Activated T-cell treated with anti-CD3 and anti-CD28 coated beads, Interleukin-2, amount 50 U/mL, for 24 hours (primary cell): Measurements from ENCODE around the gene ZNF407.

Experiments used
- DNase-seq: peaks from one replicate; pipeline ENCODE4 v3.0.0-alpha.2; 2020
- H3K27ac Mint-ChIP-seq: 2 replicates; pipeline ENCODE4 v1.8.0; 2020; ENCODE audit warnings: mild to moderate bottlenecking, mixed read lengths
- H3K27me3 Mint-ChIP-seq: 2 replicates; pipeline ENCODE4 v1.8.0; 2020; ENCODE audit warnings: mixed read lengths
- H3K36me3 Mint-ChIP-seq: 2 replicates; pipeline ENCODE4 v1.8.0; 2020; ENCODE audit warnings: low read depth, mixed read lengths
- H3K4me1 Mint-ChIP-seq: 2 replicates; pipeline ENCODE4 v1.8.0; 2020; ENCODE audit warnings: low read depth, mixed read lengths
- H3K4me3 Mint-ChIP-seq: 2 replicates; pipeline ENCODE4 v1.8.0; 2020; ENCODE audit warnings: mild to moderate bottlenecking, moderate library complexity, mixed read lengths
- H3K9me3 Mint-ChIP-seq: 2 replicates; pipeline ENCODE4 v1.8.0; 2020; ENCODE audit warnings: mixed read lengths

ZNF407 gene

DNA sequence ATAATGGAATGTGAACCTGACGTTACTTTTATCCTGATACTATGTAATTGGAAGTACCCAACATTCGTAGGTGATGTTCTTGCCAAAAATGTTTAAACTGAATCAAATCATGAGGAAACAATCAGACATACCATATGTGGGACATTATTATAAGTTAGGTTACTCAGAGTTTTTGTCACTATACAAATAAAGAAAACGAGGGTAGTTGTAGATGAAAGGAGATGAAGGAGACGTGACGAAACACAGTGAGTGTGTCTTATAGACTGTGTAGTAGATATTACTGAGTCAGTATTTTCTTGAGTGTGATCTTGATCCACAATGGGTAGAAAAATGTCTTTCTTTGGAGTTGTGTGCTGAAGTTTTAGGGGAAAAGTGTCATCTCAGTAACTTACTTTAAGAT is 176.8 kb downstream of the ZNF407 start:
- H3K4me3 Mint-ChIP-seq: no peak overlapping the region
- peaks cover 2% of the 10 kb centered on the region for H3K4me1 Mint-ChIP-seq
- no peak overlapping the region for H3K27ac Mint-ChIP-seq
- DNase-seq: no peak
- no peaks in the 10 kb centered on the region for H3K27me3 Mint-ChIP-seq
- peaks cover 9% of the 10 kb centered on the region for H3K36me3 Mint-ChIP-seq
- no peaks in the 10 kb centered on the region for H3K9me3 Mint-ChIP-seq

GRCh38 chr18:74775239-74775638 is 177.6 kb downstream of the ZNF407 start:
- no peaks in the 10 kb centered on the region for H3K9me3 Mint-ChIP-seq
- H3K4me3 Mint-ChIP-seq: no peak overlapping the region
- H3K27ac Mint-ChIP-seq: no peak overlapping the region
- no peaks in the 10 kb centered on the region for H3K27me3 Mint-ChIP-seq
- DNase-seq: no peak
- peaks cover 2% of the 10 kb centered on the region for H3K4me1 Mint-ChIP-seq
- H3K36me3 Mint-ChIP-seq: peaks cover 9% of the 10 kb centered on the region

- peaks cover 2% of the 10 kb centered on the region for H3K4me1 Mint-ChIP-seq
- H3K36me3 Mint-ChIP-seq: peaks cover 18% of the 10 kb centered on the region
- no peaks in the 10 kb centered on the region for H3K9me3 Mint-ChIP-seq
- no peak overlapping the region for H3K27ac Mint-ChIP-seq
- no peak overlapping the region for H3K4me3 Mint-ChIP-seq
- no peak for DNase-seq
- no peaks in the 10 kb centered on the region for H3K27me3 Mint-ChIP-seq
Observed at GRCh38 chr18:74778191-74778847, 180.6 kb downstream of the ZNF407 start.

- H3K27ac Mint-ChIP-seq: no peak overlapping the region
- H3K27me3 Mint-ChIP-seq: no peaks in the 10 kb centered on the region
- H3K36me3 Mint-ChIP-seq: peaks cover 50% of the 10 kb centered on the region
- H3K4me3 Mint-ChIP-seq: no peak overlapping the region
- no peak for DNase-seq
- no peaks in the 10 kb centered on the region for H3K9me3 Mint-ChIP-seq
- H3K4me1 Mint-ChIP-seq: no peaks in the 10 kb centered on the region
Observed at GRCh38 chr18:74784752-74785151, 187.1 kb downstream of the ZNF407 start.

DNA sequence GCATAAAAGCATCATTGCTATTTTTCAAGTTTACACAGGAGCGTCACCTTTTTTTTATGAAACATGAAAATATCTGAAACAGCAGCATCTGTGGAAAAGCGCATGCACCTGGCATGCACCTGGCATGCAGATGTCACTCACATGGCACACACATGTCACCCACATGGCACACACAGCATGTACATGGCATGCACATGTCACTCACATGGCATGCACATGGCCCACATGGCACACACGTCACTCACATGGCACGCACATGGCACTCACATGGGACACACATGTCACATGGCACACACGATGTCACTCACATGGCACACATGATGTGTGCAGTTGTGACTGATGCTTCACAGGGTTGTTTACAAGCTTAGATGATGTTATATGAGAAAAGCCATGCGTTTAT is 188.0 kb downstream of the ZNF407 start:
- no peak for DNase-seq
- Mint-ChIP-seq H3K27ac (no peak overlapping the region), H3K4me3 (no peak overlapping the region), H3K9me3 (no peaks in the 10 kb centered on the region), H3K36me3 (peaks cover 51% of the 10 kb centered on the region), H3K4me1 (no peaks in the 10 kb centered on the region), H3K27me3 (no peaks in the 10 kb centered on the region)

- H3K27ac Mint-ChIP-seq: no peak overlapping the region
- no peak overlapping the region for H3K4me3 Mint-ChIP-seq
- no peak for DNase-seq
- H3K27me3 Mint-ChIP-seq: no peaks in the 10 kb centered on the region
- H3K9me3 Mint-ChIP-seq: no peaks in the 10 kb centered on the region
- H3K36me3 Mint-ChIP-seq: peaks cover 52% of the 10 kb centered on the region
- H3K4me1 Mint-ChIP-seq: no peaks in the 10 kb centered on the region
Observed at GRCh38 chr18:74788657-74789056, 191.0 kb downstream of the ZNF407 start.

GRCh38 chr18:74789078-74789477 is 191.4 kb downstream of the ZNF407 start:
- H3K36me3 Mint-ChIP-seq: peaks cover 55% of the 10 kb centered on the region

DNA sequence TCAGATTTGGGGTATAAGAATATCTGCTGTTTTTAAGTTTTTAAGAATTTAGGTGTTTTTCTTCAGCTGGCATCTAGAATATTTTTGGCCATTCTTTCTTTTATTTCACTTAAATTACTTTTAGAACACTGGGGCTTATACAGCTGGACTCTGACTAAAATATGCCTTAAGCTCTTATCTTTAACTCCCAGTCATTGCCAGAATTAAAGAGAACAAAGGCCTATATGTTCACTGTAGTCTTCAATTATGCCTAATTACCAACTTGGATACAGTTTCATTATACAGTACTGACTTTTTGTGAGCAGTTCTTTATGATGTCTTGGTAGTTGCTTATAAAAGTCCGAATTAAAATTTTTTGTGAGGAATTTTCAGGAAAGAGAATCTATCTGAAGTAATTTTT is 192.8 kb downstream of the ZNF407 start:
- Mint-ChIP-seq H3K27me3 (no peaks in the 10 kb centered on the region), H3K4me3 (no peak overlapping the region)
- DNase-seq: no peak

More at GRCh38 chr18:74789078-74789477, 191.4 kb downstream of the ZNF407 start:
- H3K27ac Mint-ChIP-seq: no peak overlapping the region
- no peak for DNase-seq
- H3K9me3 Mint-ChIP-seq: no peaks in the 10 kb centered on the region
- no peak overlapping the region for H3K4me3 Mint-ChIP-seq
- H3K4me1 Mint-ChIP-seq: no peaks in the 10 kb centered on the region
- no peaks in the 10 kb centered on the region for H3K27me3 Mint-ChIP-seq

DNA sequence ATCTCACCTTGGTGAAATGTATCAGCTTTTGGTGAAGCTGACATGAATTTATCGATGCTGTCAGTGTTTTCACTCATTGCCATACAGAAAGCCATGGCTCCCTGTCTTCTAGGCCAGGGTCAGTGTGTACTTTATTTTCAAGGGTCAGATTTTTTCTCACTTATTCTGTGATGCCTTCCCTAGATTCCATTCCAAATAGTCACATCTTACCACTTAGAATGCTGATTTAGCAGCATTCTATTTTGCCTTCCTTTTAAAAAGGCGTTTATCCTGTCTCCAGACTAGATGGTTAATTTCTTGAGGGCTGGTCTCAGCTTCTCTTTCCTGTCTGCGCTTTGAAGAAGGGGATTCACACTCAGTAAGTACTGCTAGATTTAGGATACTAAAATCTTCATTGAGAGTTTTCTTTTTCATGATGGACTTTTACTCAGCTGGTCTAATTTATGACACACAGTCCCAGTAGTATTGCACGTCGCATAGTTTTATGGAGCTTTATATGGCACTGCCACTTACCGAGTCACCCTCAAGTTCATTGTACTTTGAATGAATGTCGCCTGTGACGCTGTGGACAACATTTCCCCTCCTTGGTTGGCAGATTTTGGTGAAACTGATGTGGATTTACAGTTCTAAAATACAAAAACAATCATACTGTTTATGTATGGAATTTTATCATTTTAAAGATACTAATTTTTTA is 194.0 kb downstream of the ZNF407 start:
- no peaks in the 10 kb centered on the region for H3K27me3 Mint-ChIP-seq
- peaks cover 2% of the 10 kb centered on the region for H3K4me1 Mint-ChIP-seq
- H3K4me3 Mint-ChIP-seq: no peak overlapping the region
- peaks cover 38% of the 10 kb centered on the region for H3K36me3 Mint-ChIP-seq
- H3K9me3 Mint-ChIP-seq: no peaks in the 10 kb centered on the region
- DNase-seq: no peak
- no peak overlapping the region for H3K27ac Mint-ChIP-seq

More for the DNA sequence above, 192.8 kb downstream of the ZNF407 start:
- peaks cover 50% of the 10 kb centered on the region for H3K36me3 Mint-ChIP-seq
- no peak overlapping the region for H3K27ac Mint-ChIP-seq
- no peaks in the 10 kb centered on the region for H3K9me3 Mint-ChIP-seq
- no peaks in the 10 kb centered on the region for H3K4me1 Mint-ChIP-seq

GRCh38 chr18:74793746-74794145 is 196.1 kb downstream of the ZNF407 start:
- H3K27ac Mint-ChIP-seq: no peak overlapping the region
- no peaks in the 10 kb centered on the region for H3K27me3 Mint-ChIP-seq
- peaks cover 27% of the 10 kb centered on the region for H3K36me3 Mint-ChIP-seq
- H3K9me3 Mint-ChIP-seq: no peaks in the 10 kb centered on the region
- no peak overlapping the region for H3K4me3 Mint-ChIP-seq
- DNase-seq: no peak
- H3K4me1 Mint-ChIP-seq: peaks cover 22% of the 10 kb centered on the region

GRCh38 chr18:74795751-74796150 is 198.1 kb downstream of the ZNF407 start:
- H3K4me3 Mint-ChIP-seq: no peak overlapping the region

GRCh38 chr18:74796211-74796610 is 198.5 kb downstream of the ZNF407 start:
- Mint-ChIP-seq H3K4me3 (no peak overlapping the region), H3K9me3 (no peaks in the 10 kb centered on the region), H3K4me1 (peaks cover 22% of the 10 kb centered on the region), H3K27me3 (no peaks in the 10 kb centered on the region), H3K36me3 (peaks cover 17% of the 10 kb centered on the region), H3K27ac (no peak overlapping the region)
- no peak for DNase-seq

More at GRCh38 chr18:74795751-74796150, 198.1 kb downstream of the ZNF407 start:
- H3K27ac Mint-ChIP-seq: no peak overlapping the region
- peaks cover 19% of the 10 kb centered on the region for H3K36me3 Mint-ChIP-seq
- H3K4me1 Mint-ChIP-seq: peaks cover 22% of the 10 kb centered on the region
- no peak for DNase-seq
- H3K9me3 Mint-ChIP-seq: no peaks in the 10 kb centered on the region
- no peaks in the 10 kb centered on the region for H3K27me3 Mint-ChIP-seq

DNA sequence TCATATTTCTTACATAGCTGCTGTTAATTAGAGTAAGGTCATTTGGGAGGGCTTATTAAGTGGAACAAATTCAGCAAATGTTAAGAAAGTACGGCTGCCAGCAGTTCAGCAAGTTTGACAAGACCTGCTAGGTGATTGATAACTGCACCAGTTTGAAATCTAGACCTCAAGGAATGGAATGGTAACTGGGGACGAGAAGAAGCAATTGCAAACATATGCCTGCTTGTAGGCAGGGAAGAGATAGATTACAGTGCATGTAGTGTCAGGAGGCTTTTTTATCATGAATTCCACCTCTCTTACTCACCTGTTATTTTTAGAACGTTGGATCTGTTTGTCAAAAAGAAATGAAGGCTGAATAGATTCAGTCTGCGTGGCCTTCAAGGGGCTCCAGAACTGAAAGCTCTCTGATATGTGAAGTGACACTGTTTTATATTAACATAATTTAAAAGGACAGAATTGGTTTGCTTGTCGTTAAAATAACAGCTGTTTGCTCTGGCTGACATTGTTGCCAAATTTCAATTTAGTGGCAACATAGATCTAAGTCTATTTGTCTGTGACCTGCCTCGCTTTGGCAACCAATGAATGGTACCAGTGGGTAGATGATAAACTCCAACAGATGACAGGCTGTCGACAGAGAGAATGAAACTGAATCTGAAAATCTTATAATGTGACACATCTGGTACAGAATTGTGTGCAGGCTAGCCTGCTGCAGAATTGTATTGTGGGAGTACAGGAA is 199.3 kb downstream of the ZNF407 start:
- Mint-ChIP-seq H3K27ac (no peak overlapping the region), H3K4me3 (no peak overlapping the region), H3K36me3 (peaks cover 9% of the 10 kb centered on the region), H3K4me1 (peaks cover 22% of the 10 kb centered on the region), H3K9me3 (no peaks in the 10 kb centered on the region), H3K27me3 (no peaks in the 10 kb centered on the region)
- no peak for DNase-seq

GRCh38 chr18:74797577-74798151 is 200.0 kb downstream of the ZNF407 start:
- Mint-ChIP-seq H3K4me3 (no peak overlapping the region), H3K27ac (no peak overlapping the region), H3K27me3 (no peaks in the 10 kb centered on the region), H3K4me1 (peaks cover 22% of the 10 kb centered on the region), H3K9me3 (no peaks in the 10 kb centered on the region), H3K36me3 (peaks cover 8% of the 10 kb centered on the region)
- DNase-seq: no peak
